OCI-LY1 (cell line): ENCODE data around the gene SH2B3.

Experiments
- EZH2 ChIP-seq: fragments of 200-600 bp; sonication (generic), shearing (Covaris generic); IDR thresholded peaks from 2 replicates; pipeline ENCODE4 v1.8.0; 2017; ENCODE audit warnings: borderline replicate concordance, mixed run types, mild to moderate bottlenecking, antibody characterized with exemption, low read length, moderate library complexity, mixed read lengths
- TF ChIP-seq, protein P1 (sequence below): fragments of 200-600 bp; sonication (generic), shearing (Covaris generic); IDR thresholded peaks from 2 replicates; pipeline ENCODE4 v1.5.1; 2017; ENCODE audit warnings: mild to moderate bottlenecking, antibody characterized with exemption, low read length, moderate library complexity, mixed read lengths

DNA sequence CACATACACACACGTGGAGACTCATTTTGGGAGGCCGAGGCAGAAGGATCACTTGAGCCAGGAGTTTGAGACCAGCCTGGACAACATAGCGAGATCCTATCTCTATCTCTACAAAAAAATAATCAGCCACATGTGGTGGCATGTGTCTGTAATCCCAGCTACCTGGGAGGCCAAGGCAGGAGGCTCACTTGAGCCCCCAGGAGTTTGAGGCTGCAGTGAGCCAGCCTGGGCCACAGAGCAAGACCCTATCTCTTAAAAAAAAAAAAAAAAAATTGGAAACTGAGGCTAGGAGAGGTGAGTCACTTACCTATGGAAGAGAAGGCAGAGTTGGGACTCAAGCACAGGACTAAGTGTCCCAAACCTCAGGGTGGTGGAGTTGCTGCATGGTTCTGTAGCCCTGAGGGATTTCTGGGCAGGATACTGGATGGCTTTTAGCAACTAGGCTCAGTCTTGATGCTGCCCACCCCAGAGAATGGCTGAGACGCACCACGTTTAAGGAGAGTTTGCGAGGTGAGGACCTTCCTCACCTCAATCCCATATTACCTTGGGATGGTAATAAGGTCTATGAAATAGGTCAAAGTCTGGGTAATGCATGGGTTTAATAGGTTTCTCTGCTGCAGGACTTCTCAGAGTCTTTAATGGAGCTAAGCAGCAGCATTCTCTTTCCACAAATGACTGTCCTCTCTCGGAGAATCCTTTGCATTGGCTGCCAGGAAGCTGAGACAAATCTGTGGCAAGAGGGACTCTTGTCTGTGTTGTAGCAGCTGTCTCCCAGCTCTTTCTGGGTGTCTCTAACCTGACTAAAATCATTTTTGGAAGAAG lies 35.6 kb downstream of the SH2B3 start:
- TF ChIP-seq, protein P1, sequence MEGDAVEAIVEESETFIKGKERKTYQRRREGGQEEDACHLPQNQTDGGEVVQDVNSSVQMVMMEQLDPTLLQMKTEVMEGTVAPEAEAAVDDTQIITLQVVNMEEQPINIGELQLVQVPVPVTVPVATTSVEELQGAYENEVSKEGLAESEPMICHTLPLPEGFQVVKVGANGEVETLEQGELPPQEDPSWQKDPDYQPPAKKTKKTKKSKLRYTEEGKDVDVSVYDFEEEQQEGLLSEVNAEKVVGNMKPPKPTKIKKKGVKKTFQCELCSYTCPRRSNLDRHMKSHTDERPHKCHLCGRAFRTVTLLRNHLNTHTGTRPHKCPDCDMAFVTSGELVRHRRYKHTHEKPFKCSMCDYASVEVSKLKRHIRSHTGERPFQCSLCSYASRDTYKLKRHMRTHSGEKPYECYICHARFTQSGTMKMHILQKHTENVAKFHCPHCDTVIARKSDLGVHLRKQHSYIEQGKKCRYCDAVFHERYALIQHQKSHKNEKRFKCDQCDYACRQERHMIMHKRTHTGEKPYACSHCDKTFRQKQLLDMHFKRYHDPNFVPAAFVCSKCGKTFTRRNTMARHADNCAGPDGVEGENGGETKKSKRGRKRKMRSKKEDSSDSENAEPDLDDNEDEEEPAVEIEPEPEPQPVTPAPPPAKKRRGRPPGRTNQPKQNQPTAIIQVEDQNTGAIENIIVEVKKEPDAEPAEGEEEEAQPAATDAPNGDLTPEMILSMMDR = no peak
- no peak for TF ChIP-seq EZH2
